ENCODE results near the gene TMEM140. TPM values are rescaled to one million over a fixed set of nuclear protein-coding genes. Genes with fewer than 3 reads are reported as not detected.

The TMEM140 gene
- total RNA-seq, 2 experiments from 2014 or later: 12.6 to 12.7 TPM

- H3K27ac Mint-ChIP-seq: peak overlapping the region; percentile 20
- H3K4me1 Mint-ChIP-seq (ENCODE audit: low read depth): no peaks in the 10 kb centered on the region
- no peaks in the 10 kb centered on the region for H3K27me3 Mint-ChIP-seq (ENCODE audit: low read depth)
- DNase-seq (no peak), ATAC-seq (no peak)
- H3K4me3 Mint-ChIP-seq: no peak overlapping the region
- peaks cover 55% of the 10 kb centered on the region for H3K36me3 Mint-ChIP-seq (ENCODE audit: low read depth)
- POLR2A ChIA-PET: no interaction called here
- peaks cover 24% of the 10 kb centered on the region for H3K9me3 Mint-ChIP-seq (ENCODE audit: insufficient read depth)
- CTCF ChIA-PET: interaction anchor here (0.9 kb wide), 1 partner anchor 38 kb away, joined by 3 read pairs; no protein-coding TSS in a partner anchor
Measured at GRCh38 chr7:135185471-135186260, 37.8 kb downstream of the TMEM140 start.

- Mint-ChIP-seq H3K4me3 (no peak overlapping the region), H3K27me3 (ENCODE audit: low read depth) (no peaks in the 10 kb centered on the region), H3K4me1 (ENCODE audit: low read depth) (no peaks in the 10 kb centered on the region), H3K9me3 (ENCODE audit: insufficient read depth) (peaks cover 22% of the 10 kb centered on the region), H3K27ac (no peak overlapping the region), H3K36me3 (ENCODE audit: low read depth) (peaks cover 51% of the 10 kb centered on the region)
- ChIA-PET CTCF (interaction anchor here (0.9 kb wide), 1 partner anchor 38 kb away, joined by 3 read pairs; no protein-coding TSS in a partner anchor), POLR2A (no interaction called here)
- ATAC-seq (no peak), DNase-seq (no peak)
Measured at GRCh38 chr7:135186261-135186540, 38.3 kb downstream of the TMEM140 start.

DNA sequence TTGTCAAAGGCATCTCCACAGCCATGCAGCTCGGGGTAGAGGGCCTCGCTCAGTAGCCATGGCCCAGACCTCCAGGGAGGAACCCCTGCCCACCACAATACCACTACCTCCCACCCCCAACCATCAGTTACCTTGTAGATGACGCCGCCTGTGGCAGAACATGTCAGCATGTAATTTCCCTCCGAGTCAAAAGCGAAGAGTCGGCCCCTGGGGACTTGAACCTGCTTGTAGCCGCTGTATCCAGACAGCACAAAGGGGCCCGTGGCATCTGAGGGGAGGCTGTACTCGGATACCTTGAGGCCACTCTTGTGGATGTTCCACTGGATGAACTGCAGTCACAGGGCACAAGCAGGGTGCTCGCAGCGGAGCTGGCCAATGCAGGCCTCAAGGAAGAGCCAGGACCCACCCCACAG is 39.0 kb downstream of the TMEM140 start:
- Mint-ChIP-seq H3K4me3 (no peak overlapping the region), H3K27me3 (ENCODE audit: low read depth) (no peaks in the 10 kb centered on the region), H3K36me3 (ENCODE audit: low read depth) (peaks cover 48% of the 10 kb centered on the region), H3K27ac (no peak overlapping the region), H3K9me3 (ENCODE audit: insufficient read depth) (peaks cover 15% of the 10 kb centered on the region), H3K4me1 (ENCODE audit: low read depth) (no peaks in the 10 kb centered on the region)
- POLR2A ChIA-PET: interaction anchor here (0.7 kb wide), 1 partner anchor 16 kb away, joined by 3 read pairs; no protein-coding TSS in a partner anchor
- CTCF ChIA-PET: interaction anchor here (0.9 kb wide), 1 partner anchor 37 kb away, joined by 3 read pairs; no protein-coding TSS in a partner anchor
- DNase-seq (no peak), ATAC-seq (no peak)

DNA sequence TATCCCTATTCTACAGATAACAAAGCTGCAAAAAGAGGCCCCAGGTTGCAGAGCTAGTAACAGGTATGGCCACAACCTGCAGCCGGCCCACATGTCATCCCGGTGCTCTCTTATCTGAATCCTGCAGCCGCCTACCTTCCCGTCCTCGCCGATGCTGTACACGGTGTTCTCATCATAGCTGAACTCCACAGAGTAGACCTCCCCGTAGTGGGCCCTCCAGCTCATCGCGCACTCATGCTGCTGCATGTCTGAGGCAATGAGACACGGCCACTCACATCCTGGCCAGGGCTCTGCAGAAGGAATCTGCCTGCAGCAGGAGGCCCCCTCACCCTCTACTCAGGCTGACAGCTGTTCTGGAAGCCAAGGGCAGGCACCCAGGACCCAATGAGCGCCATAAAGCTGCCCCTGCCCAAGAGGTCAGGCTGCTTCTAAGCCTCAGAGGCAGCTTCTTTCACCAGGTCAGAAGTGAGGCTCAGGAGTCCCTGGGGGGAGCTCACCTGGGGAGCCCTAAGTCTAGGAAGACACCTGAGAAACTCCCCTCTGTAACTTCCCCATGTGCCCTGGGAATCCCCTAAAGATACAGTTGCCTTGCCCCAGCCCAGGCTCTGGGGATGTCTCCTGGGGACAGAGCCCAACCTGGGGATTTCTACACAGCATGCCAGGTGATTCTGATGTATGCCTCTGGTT is 40.6 kb downstream of the TMEM140 start:
- DNase-seq (no peak), ATAC-seq (no peak)
- Mint-ChIP-seq H3K4me3 (no peak overlapping the region), H3K27ac (no peak overlapping the region), H3K36me3 (ENCODE audit: low read depth) (peaks cover 40% of the 10 kb centered on the region), H3K27me3 (ENCODE audit: low read depth) (no peaks in the 10 kb centered on the region), H3K9me3 (ENCODE audit: insufficient read depth) (peaks cover 4% of the 10 kb centered on the region), H3K4me1 (ENCODE audit: low read depth) (no peaks in the 10 kb centered on the region)
- CTCF ChIA-PET: interaction anchor here (1.3 kb wide), 1 partner anchor 11 kb away, joined by 3 read pairs; no protein-coding TSS in a partner anchor
- POLR2A ChIA-PET: no interaction called here

DNA sequence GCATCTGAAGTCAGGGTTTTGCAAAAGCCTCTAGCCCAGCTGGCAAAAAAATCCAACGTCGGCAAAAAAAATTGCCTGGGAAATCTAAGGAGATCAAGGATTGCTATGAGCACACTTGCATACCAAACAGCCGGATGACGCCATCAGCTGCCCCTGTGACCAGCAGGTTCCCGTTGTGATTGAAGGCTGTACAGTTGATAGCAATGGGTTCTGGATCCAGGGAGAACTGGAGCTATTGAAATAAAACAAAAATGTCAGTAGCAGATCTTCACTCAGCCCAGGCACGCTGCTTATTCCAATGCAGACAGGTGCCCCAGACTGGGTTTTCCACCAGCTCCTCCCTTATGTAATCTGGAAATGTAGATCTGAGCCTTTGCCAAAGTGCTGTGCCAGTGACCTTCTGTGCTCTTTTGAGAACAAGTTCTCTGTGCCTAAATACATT is 41.4 kb downstream of the TMEM140 start:
- ChIA-PET CTCF (interaction anchor here (1.3 kb wide), 1 partner anchor 11 kb away, joined by 3 read pairs; no protein-coding TSS in a partner anchor), POLR2A (no interaction called here)
- no peaks in the 10 kb centered on the region for H3K9me3 Mint-ChIP-seq (ENCODE audit: insufficient read depth)
- no peak overlapping the region for H3K27ac Mint-ChIP-seq
- H3K4me1 Mint-ChIP-seq (ENCODE audit: low read depth): no peaks in the 10 kb centered on the region
- peaks cover 40% of the 10 kb centered on the region for H3K36me3 Mint-ChIP-seq (ENCODE audit: low read depth)
- H3K4me3 Mint-ChIP-seq: no peak overlapping the region
- ATAC-seq (no peak), DNase-seq (no peak)
- no peaks in the 10 kb centered on the region for H3K27me3 Mint-ChIP-seq (ENCODE audit: low read depth)

DNA sequence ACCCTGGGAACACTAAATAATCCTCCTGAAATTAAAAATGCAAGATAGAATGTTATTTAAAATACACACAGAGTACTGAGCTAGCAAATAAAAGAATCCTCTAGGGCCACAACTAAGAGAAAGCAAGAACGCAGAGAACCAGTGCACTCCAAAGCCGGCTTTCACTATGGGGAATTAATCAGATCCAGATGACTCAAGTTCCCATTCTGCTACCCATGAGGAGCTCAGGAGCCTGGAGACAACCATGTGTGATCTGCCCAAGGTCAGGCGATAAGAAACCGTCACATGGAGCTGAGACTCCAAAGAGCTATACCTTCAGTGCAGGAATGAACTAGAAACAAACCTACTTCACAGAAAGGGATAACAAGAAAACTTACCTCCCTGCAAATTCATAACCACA is 42.1 kb downstream of the TMEM140 start:
- Mint-ChIP-seq H3K27ac (no peak overlapping the region), H3K27me3 (ENCODE audit: low read depth) (no peaks in the 10 kb centered on the region), H3K4me3 (no peak overlapping the region), H3K4me1 (ENCODE audit: low read depth) (no peaks in the 10 kb centered on the region), H3K9me3 (ENCODE audit: insufficient read depth) (no peaks in the 10 kb centered on the region), H3K36me3 (ENCODE audit: low read depth) (peaks cover 38% of the 10 kb centered on the region)
- ChIA-PET POLR2A (no interaction called here), CTCF (interaction anchor here (1.1 kb wide), 1 partner anchor 580 kb away, joined by 3 read pairs; no protein-coding TSS in a partner anchor)
- DNase-seq (no peak), ATAC-seq (no peak)

GRCh38 chr7:135190703-135191102 is 42.8 kb downstream of the TMEM140 start:
- POLR2A ChIA-PET: no interaction called here
- CTCF ChIA-PET: interaction anchor here (1.1 kb wide), 1 partner anchor 580 kb away, joined by 3 read pairs; no protein-coding TSS in a partner anchor
- no peaks in the 10 kb centered on the region for H3K27me3 Mint-ChIP-seq (ENCODE audit: low read depth)
- ATAC-seq: no peak
- no peak for DNase-seq
- H3K36me3 Mint-ChIP-seq (ENCODE audit: low read depth): peaks cover 30% of the 10 kb centered on the region
- H3K4me3 Mint-ChIP-seq: no peak overlapping the region
- no peaks in the 10 kb centered on the region for H3K4me1 Mint-ChIP-seq (ENCODE audit: low read depth)
- H3K9me3 Mint-ChIP-seq (ENCODE audit: insufficient read depth): no peaks in the 10 kb centered on the region
- H3K27ac Mint-ChIP-seq: no peak overlapping the region

DNA sequence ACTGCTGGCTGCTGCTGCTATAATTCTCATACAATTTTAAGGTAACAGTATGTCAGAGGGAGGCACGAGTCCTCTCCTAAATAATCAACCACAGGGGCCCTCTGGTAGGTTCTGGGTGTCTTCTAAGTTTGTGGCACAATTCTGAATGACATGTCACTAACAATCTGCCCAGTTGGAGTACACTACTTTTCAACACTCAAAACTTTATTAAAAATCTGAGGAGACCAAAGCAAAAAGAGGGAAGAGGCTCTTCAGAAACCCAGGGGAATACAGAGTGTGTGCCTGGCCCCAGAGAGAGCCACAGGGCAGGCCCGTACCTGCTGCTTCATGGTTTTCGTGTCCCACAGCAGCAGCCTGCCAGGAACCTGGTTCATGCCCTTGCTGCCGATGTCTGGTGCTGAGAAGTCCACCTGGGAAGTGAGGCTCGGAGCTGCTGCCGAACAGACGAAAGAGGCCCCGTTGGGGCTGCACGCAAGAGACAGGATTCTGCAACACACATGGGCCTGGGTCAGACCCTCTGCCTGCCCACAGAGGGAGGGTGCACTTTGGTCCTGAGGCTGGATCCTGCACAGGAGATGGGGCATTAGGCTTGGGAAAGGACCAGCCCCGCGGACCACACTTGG is 45.2 kb downstream of the TMEM140 start:
- ChIA-PET POLR2A (no interaction called here), CTCF (no interaction called here)
- no peaks in the 10 kb centered on the region for H3K9me3 Mint-ChIP-seq (ENCODE audit: insufficient read depth)
- H3K27me3 Mint-ChIP-seq (ENCODE audit: low read depth): no peaks in the 10 kb centered on the region
- H3K4me1 Mint-ChIP-seq (ENCODE audit: low read depth): no peaks in the 10 kb centered on the region
- H3K36me3 Mint-ChIP-seq (ENCODE audit: low read depth): peaks cover 28% of the 10 kb centered on the region
- no peak overlapping the region for H3K27ac Mint-ChIP-seq
- no peak for ATAC-seq
- H3K4me3 Mint-ChIP-seq: no peak overlapping the region
- no peak for DNase-seq

DNA sequence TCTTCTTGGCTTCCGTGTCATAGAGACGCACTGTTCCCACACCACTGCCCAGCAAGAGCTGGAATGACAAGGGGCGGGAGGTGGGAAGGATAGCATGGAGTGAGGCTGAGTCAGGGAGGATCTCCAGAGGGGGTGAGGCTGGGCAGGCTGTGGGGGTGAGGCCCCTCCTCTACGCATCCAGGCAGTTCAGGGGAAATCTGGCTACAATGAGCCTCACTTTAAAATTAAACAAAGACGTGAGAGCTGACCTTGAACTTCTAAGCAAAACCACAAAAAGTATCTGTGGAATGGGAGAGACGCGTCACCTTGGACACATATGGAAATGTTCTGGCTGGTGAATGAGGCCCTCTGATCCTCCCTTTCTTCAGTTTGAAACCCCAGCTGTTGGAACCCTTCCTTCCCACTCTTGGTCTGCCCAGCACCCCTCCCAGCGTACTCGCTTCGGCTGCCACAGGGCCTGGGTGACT is 45.8 kb downstream of the TMEM140 start:
- no peak overlapping the region for H3K4me3 Mint-ChIP-seq
- H3K36me3 Mint-ChIP-seq (ENCODE audit: low read depth): peaks cover 30% of the 10 kb centered on the region
- no peaks in the 10 kb centered on the region for H3K4me1 Mint-ChIP-seq (ENCODE audit: low read depth)
- ChIA-PET CTCF (no interaction called here), POLR2A (no interaction called here)
- ATAC-seq (no peak), DNase-seq (no peak)
- H3K27ac Mint-ChIP-seq: no peak overlapping the region
- H3K27me3 Mint-ChIP-seq (ENCODE audit: low read depth): no peaks in the 10 kb centered on the region
- H3K9me3 Mint-ChIP-seq (ENCODE audit: insufficient read depth): no peaks in the 10 kb centered on the region

DNA sequence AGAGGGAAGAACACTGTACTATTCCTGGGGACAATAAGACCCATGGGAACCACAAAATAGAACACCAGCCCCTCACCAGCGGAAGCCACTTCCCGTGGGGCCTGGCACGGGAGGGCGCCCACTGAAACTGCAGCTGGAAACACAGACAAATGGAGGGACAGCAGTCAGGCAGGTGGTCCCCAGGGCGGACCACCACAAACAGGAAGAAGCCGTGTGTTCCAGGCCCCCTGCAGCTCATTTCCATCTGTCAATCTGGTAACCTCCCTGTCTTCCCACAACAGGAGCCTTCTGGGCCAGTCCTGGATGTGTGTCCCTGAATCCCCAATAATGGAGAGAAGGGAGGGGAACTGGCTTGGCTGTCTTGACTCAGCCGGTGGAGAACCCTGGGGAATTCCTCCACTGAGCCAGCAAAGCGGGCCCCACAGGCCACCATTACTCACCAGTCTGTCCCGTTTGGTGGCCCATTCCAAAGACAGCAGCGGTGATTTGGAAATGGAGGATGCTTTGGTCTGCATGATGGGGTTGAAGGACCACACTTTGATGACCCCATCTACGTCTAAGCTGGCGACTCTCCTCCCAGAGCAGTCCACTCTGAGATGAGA is 46.7 kb downstream of the TMEM140 start:
- Mint-ChIP-seq H3K4me3 (no peak overlapping the region), H3K36me3 (ENCODE audit: low read depth) (peaks cover 26% of the 10 kb centered on the region), H3K9me3 (ENCODE audit: insufficient read depth) (no peaks in the 10 kb centered on the region), H3K4me1 (ENCODE audit: low read depth) (no peaks in the 10 kb centered on the region), H3K27me3 (ENCODE audit: low read depth) (no peaks in the 10 kb centered on the region), H3K27ac (peak overlapping the region; percentile 22)
- ATAC-seq: no peak
- POLR2A ChIA-PET: no interaction called here
- no peak for DNase-seq
- CTCF ChIA-PET: no interaction called here

- Mint-ChIP-seq H3K4me1 (ENCODE audit: low read depth) (no peaks in the 10 kb centered on the region), H3K4me3 (no peak overlapping the region)
Measured at GRCh38 chr7:135195156-135195555, 47.3 kb downstream of the TMEM140 start.

More at GRCh38 chr7:135195156-135195555, 47.3 kb downstream of the TMEM140 start:
- no peak overlapping the region for H3K27ac Mint-ChIP-seq
- no peak for DNase-seq
- H3K9me3 Mint-ChIP-seq (ENCODE audit: insufficient read depth): no peaks in the 10 kb centered on the region
- no peaks in the 10 kb centered on the region for H3K27me3 Mint-ChIP-seq (ENCODE audit: low read depth)
- ATAC-seq: no peak
- CTCF ChIA-PET: no interaction called here
- H3K36me3 Mint-ChIP-seq (ENCODE audit: low read depth): peaks cover 26% of the 10 kb centered on the region
- POLR2A ChIA-PET: no interaction called here

Data from activated CD8-positive, alpha-beta T cell treated with anti-CD3 and anti-CD28 coated beads, Interleukin-2, amount 10 ng/mL, durations not matched to agents 7 days and 5 days (primary cell).